ENCODE measurements around the gene TGFBR2.

TGFBR2 gene

DNA sequence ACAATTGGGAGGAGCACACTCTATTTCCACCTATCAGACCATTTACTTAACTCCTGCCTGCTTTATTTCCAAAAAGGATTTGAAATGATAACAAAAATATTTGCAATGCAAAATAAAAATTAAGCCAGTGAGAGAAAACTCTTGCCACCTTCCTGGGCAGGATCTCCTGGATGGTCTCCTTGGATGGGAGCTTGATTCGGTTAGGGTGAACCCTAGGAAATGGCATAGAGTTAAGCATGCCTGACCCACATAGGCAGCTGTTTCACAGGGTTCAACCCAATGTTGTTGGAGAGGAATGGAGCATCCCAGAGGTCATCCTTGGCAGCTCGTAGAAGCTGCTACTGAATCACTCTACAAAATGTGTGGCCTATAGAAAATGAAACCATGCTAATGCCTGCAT, 83.8 kb downstream of the TGFBR2 start:
- Histone ChIP-seq H3K27me3 (ENCODE audit: insufficient read depth, low read depth) (no peaks in the 10 kb centered on the region), H3K79me2 (ENCODE audit: insufficient read depth, low read depth) (no peaks in the 10 kb centered on the region), H3K4me1 (ENCODE audit: low read depth, poor library complexity, severe bottlenecking) (no peaks in the 10 kb centered on the region), H3K27ac (no peak overlapping the region), H3K9ac (no peak overlapping the region), H3K36me3 (ENCODE audit: insufficient read depth) (no peaks in the 10 kb centered on the region), H2AFZ (ENCODE audit: low read depth) (no peak overlapping the region), H4K20me1 (ENCODE audit: insufficient read depth) (no peaks in the 10 kb centered on the region), H3K4me3 (IDR thresholded peaks at IDR 0.05; ENCODE audit: insufficient read depth, low read depth, low read length) (no peak overlapping the region), H3K4me2 (no peak overlapping the region)
- no peak for TF ChIP-seq CTCF (conservative IDR thresholded peaks at IDR 0.05; ENCODE audit: low read depth, low read length)

- Histone ChIP-seq H3K36me3 (ENCODE audit: insufficient read depth) (no peaks in the 10 kb centered on the region), H3K79me2 (ENCODE audit: insufficient read depth, low read depth) (no peaks in the 10 kb centered on the region), H3K4me1 (ENCODE audit: low read depth, poor library complexity, severe bottlenecking) (no peaks in the 10 kb centered on the region), H3K4me2 (no peak overlapping the region), H2AFZ (ENCODE audit: low read depth) (no peak overlapping the region), H3K27ac (no peak overlapping the region), H3K4me3 (IDR thresholded peaks at IDR 0.05; ENCODE audit: insufficient read depth, low read depth, low read length) (no peak overlapping the region), H4K20me1 (ENCODE audit: insufficient read depth) (no peaks in the 10 kb centered on the region), H3K27me3 (ENCODE audit: insufficient read depth, low read depth) (no peaks in the 10 kb centered on the region), H3K9ac (no peak overlapping the region)
- no peak for TF ChIP-seq CTCF (conservative IDR thresholded peaks at IDR 0.05; ENCODE audit: low read depth, low read length)
These were observed 85.0 kb downstream of the TGFBR2 start for GRCh38 chr3:30691249-30691880.

- Histone ChIP-seq H2AFZ (ENCODE audit: low read depth) (no peak overlapping the region), H3K79me2 (ENCODE audit: insufficient read depth, low read depth) (no peaks in the 10 kb centered on the region), H4K20me1 (ENCODE audit: insufficient read depth) (no peaks in the 10 kb centered on the region), H3K9ac (no peak overlapping the region), H3K4me3 (IDR thresholded peaks at IDR 0.05; ENCODE audit: insufficient read depth, low read depth, low read length) (no peak overlapping the region), H3K27ac (no peak overlapping the region), H3K36me3 (ENCODE audit: insufficient read depth) (no peaks in the 10 kb centered on the region), H3K27me3 (ENCODE audit: insufficient read depth, low read depth) (no peaks in the 10 kb centered on the region), H3K4me2 (no peak overlapping the region), H3K4me1 (ENCODE audit: low read depth, poor library complexity, severe bottlenecking) (no peaks in the 10 kb centered on the region)
- TF ChIP-seq CTCF (conservative IDR thresholded peaks at IDR 0.05; ENCODE audit: low read depth, low read length) = no peak
These were observed 85.5 kb downstream of the TGFBR2 start for GRCh38 chr3:30691944-30692343.

GRCh38 chr3:30692498-30693130, 86.2 kb downstream of the TGFBR2 start:
- Histone ChIP-seq H3K27ac (no peak overlapping the region), H3K9ac (no peak overlapping the region), H3K4me3 (IDR thresholded peaks at IDR 0.05; ENCODE audit: insufficient read depth, low read depth, low read length) (no peak overlapping the region), H3K27me3 (ENCODE audit: insufficient read depth, low read depth) (no peaks in the 10 kb centered on the region), H2AFZ (ENCODE audit: low read depth) (no peak overlapping the region), H4K20me1 (ENCODE audit: insufficient read depth) (no peaks in the 10 kb centered on the region), H3K79me2 (ENCODE audit: insufficient read depth, low read depth) (no peaks in the 10 kb centered on the region), H3K4me1 (ENCODE audit: low read depth, poor library complexity, severe bottlenecking) (no peaks in the 10 kb centered on the region), H3K36me3 (ENCODE audit: insufficient read depth) (no peaks in the 10 kb centered on the region), H3K4me2 (no peak overlapping the region)
- TF ChIP-seq CTCF (conservative IDR thresholded peaks at IDR 0.05; ENCODE audit: low read depth, low read length) = no peak
